ENCODE measurements around the gene CENPQ. TPM values are rescaled to one million over a fixed set of nuclear protein-coding genes. Genes with fewer than 3 reads are reported as not detected.
"Not testable (repeated sequence)": the region's sequence is repeated elsewhere in the genome, so short reads cannot be mapped to it uniquely, and the experiment has no call there.

CENPQ gene, protein sequence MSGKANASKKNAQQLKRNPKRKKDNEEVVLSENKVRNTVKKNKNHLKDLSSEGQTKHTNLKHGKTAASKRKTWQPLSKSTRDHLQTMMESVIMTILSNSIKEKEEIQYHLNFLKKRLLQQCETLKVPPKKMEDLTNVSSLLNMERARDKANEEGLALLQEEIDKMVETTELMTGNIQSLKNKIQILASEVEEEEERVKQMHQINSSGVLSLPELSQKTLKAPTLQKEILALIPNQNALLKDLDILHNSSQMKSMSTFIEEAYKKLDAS
- 10 to 100 TPM; 12.2 to 16.5 (median 14.9) TPM for polyA plus RNA-seq (ENCODE audit: insufficient read length in 4 of 4)

DNA sequence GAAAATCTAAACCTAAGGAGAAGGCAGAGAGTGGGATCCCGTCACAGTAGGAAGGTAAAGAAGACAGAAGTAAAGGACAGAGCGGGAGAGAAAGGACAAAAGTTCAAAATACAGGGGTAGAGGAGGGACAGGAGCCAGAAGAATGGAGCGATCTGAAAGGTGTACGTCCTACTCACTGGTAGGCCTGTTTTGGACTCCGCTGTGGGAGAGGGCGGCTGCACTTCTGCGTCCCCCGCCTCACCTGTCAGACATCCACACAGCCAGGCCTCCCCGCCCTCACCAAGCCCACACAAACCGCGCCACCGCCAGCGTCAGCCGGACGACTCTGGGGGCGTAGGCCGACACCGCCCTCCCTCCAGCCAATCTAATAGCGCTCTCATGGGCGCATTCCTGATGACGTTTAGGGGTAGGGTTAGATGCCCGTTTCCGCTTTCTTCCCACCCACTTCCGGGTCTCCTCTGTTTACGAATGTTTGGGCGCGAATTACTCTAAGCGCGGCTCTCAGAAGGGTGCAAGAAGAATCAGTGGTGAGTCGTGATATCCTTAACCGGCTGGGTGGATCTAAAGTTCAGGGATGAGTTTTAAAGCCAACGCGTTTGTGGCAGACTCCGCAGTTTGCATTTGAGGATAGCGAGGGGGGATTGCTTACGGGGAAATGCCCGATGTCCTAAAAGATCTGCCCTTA is at the start of gene CENPQ, which contains the start of gene MMUT:
Gene CENPQ (plus strand): TSS at position 444 of the 685 bp plus-strand sequence. CDS start 6,807 bp downstream, outside the sequence.
Gene MMUT (minus strand): TSS at position 327 of the 685 bp plus-strand sequence. CDS start 3,787 bp downstream, outside the sequence.
- DNase-seq (ENCODE audit: low read depth in 4 of 4, low spot score in 3 of 4), result peak; percentile 88 to 98 (median 93)

DNA sequence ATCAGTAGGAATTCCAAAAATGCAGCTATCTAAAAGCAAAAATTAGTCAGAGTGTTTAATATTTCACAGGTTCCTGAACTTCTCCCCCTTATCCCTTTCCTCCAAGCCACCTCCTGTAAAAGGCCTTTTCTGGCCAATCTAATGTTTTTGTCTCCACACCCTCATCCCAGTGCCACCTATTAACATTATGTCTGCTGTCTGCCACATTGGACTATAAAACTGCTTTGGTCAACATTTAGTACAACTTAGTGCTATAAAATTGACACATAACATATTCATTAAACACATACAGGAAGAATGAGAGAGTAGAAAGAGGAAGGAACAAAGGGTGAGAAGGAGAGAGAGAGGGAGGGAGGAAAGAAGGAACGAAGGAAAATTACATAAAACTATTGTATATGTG is 47.8 kb upstream of the CENPQ start:
- no peak for DNase-seq (ENCODE audit: low read depth in 4 of 4, low spot score in 3 of 4)

- no peak for DNase-seq (ENCODE audit: low read depth in 4 of 4, low spot score in 3 of 4)
Observed at GRCh38 chr6:49416195-49416594, 47.0 kb upstream of the CENPQ start.

DNA sequence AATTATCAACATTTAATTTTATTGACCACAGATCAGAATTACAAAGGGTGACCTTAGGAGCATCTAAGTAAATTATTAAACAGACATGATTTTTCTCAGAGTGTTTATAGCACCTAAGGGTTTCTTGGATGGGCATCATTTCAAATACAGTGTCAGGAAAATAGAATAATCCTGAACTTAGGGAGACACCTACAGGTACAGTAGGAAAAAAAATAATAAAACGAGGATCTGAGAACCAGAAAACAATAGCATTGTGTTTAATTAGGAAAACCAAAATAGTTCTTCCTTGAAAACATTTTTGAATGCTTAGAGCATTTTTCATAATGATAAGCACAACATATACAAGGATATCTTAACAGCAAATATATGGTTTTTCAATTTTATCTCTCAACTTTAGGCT is 39.4 kb upstream of the CENPQ start:
- DNase-seq (ENCODE audit: low read depth in 4 of 4, low spot score in 3 of 4), result no peak

GRCh38 chr6:49430187-49430586 is 33.0 kb upstream of the CENPQ start:
- no peak for DNase-seq (ENCODE audit: low read depth in 4 of 4, low spot score in 3 of 4)

DNA sequence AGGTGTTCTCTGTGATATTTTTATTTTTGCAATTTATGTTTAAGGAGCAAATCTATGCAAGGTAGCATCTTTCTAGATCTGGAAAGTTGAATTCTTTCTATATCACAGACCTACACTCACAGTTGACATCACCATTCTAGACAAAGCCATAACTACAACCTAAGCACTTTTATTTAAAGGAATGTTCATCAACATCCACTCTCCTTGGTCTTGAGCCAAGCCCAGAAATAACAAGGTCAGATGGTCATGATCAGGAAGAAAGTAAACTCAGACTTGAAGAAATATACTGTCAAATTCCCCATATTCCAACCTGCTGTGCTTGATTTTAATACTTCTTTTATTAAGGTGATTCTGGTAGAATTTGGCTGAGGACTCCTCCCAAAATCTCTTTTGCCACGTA is 32.3 kb upstream of the CENPQ start:
- DNase-seq (ENCODE audit: low read depth in 4 of 4, low spot score in 3 of 4), result no peak

- no peak for DNase-seq (ENCODE audit: low read depth in 4 of 4, low spot score in 3 of 4)
Observed at GRCh38 chr6:49453221-49453620, 9.9 kb upstream of the CENPQ start.

GRCh38 chr6:49454787-49455709 is 8.1 kb upstream of the CENPQ start:
- no peak for DNase-seq (ENCODE audit: low read depth in 4 of 4, low spot score in 3 of 4)

DNA sequence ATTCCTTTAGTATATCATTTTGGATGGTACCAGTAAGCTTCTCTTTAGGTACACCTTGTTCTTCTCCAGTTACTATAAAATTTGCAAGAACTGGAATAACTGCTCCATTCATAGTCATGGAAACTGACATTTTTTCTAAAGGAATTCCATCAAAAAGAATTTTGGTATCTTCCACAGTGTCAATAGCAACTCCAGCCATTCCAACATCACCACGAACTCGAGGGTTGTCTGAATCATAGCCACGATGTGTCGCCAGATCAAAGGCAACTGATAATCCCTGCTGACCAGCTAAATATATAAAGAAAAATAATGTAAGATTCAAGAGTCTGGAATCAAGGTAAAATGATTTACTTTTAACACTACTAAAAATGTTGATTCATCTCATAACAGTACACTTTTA is 5.4 kb upstream of the CENPQ start:
- DNase-seq (ENCODE audit: low read depth in 4 of 4, low spot score in 3 of 4), result no peak

- DNase-seq (ENCODE audit: low read depth in 4 of 4, low spot score in 3 of 4), result no peak
Observed at GRCh38 chr6:49462071-49462470, 1.1 kb upstream of the CENPQ start.

- DNase-seq (ENCODE audit: low read depth in 4 of 4, low spot score in 3 of 4), result peak in 1 of 4 donors; percentile 2
Observed at GRCh38 chr6:49462599-49462926, 607 bp upstream of the CENPQ start.

- no peak for DNase-seq (ENCODE audit: low read depth in 4 of 4, low spot score in 3 of 4)
Observed at GRCh38 chr6:49463612-49463967, 420 bp downstream of the CENPQ start.

DNA sequence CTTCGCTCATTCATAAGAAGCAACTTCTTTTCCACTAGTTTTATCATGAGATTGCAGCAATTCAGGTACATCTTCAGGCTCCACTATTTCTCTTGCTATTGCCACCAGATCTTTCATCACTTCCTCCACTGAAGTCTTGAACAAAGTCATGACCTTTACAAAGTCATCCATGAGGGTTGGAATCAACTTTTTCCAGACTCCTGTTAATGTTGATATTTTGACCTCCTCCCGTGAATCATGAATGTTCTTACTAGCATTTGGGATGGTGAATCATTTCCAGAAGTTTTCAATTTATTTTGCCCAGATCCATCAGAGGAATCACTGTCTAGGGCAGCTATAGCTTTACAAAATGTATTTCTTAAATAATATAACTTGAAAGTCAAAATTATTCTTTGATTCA is 1.5 kb downstream of the CENPQ start:
- no peak for DNase-seq (ENCODE audit: low read depth in 4 of 4, low spot score in 3 of 4)

- DNase-seq (ENCODE audit: low read depth in 4 of 4, low spot score in 3 of 4), result no peak
Observed at GRCh38 chr6:49468042-49468441, 4.9 kb downstream of the CENPQ start.

GRCh38 chr6:49476564-49476963 is 13.4 kb downstream of the CENPQ start:
- DNase-seq (ENCODE audit: low read depth in 4 of 4, low spot score in 3 of 4), result not testable (repeated sequence)

- DNase-seq (ENCODE audit: low read depth in 4 of 4, low spot score in 3 of 4), result no peak
Observed at GRCh38 chr6:49479308-49479970, 16.3 kb downstream of the CENPQ start.

DNA sequence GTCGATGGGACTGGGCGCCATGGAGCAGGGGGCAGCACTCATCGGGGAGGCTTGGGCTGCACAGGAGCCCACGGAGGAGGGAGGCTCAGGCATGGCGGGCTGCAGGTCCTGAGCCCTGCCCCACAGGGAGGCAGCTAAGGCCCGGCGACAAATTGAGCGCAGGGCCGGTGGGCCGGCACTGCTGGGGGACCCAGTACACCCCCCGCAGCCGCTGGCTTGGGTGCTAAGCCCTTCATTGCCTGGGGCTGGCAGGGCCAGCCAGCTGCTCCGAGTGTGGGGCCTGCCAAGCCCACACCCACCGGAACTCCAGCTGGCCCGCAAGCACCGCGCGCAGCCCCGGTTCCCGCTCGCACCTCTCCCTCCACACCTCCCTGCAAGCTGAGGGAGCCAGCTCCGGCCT is 18.7 kb downstream of the CENPQ start:
- DNase-seq (ENCODE audit: low read depth in 4 of 4, low spot score in 3 of 4), result not testable (repeated sequence)

- not testable (repeated sequence) for DNase-seq (ENCODE audit: low read depth in 4 of 4, low spot score in 3 of 4)
Observed at GRCh38 chr6:49483380-49483779, 20.2 kb downstream of the CENPQ start.

DNA sequence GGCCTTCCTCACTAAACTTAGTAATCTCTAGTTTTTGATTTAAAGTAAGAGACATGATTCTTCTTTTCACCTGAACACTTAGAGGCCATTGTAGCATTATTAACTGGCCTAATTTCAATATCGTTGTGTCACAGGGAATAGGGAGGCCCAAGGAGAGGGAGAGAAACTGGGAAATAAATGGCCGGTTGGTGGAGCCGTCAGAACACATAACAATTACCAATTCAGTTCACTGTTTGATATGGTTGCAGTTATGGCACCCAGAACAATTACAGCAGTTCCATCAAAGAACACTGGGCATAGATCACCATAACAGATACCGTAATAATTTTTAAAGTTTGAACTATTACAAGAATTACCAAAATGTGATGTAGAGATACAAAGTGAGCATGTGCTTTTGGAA is 27.5 kb downstream of the CENPQ start:
- no peak for DNase-seq (ENCODE audit: low read depth in 4 of 4, low spot score in 3 of 4)

DNA sequence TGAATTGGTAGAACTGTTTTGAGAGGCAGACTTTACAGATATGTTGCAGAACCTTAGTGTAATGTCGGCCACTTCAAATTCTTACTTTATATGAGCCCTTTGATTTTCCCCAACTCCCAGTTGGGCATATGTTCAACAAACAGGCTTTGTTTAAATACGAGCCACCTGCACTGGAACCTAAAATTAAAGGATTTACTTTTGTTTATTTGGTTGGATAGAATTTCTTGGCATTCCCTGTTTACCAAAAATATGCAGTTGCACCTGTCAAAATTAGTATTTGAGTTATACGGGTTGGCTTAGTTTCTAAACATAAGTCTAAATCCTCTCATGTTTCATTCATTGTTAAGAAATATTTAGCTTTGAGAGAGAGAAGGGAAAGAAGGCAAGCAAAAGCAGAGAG is 34.1 kb downstream of the CENPQ start:
- no peak for DNase-seq (ENCODE audit: low read depth in 4 of 4, low spot score in 3 of 4)

DNA sequence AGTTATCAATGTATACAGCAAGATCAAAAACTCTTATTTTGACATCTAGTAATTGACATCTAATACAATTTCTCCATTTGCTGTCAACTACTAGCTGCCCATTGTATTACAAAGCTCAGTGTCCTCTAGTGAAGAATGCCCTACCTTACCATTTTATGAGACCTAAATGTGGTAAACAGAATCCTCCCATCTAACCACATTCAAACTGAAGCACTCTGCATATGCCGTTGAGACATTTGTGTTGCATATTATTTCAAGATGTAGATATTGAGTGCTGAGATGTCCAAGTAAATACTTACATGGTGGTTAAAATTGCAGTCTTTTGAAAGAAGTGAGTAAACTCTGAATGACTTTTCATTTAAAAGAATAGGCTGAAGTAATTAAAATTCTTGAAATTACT is 36.0 kb downstream of the CENPQ start:
- DNase-seq (ENCODE audit: low read depth in 4 of 4, low spot score in 3 of 4), result no peak

Data from left renal pelvis (tissue), 4 donors.